OCI-LY3 (cell line): ENCODE measurements around the gene ZNF431.

Source experiments
- CTCF ChIP-seq: fragments of 200-600, 300-600 bp; sonication (generic); IDR thresholded peaks from 2 replicates; pipeline ENCODE4 v1.5.1; 2014; ENCODE audit warnings: antibody characterized with exemption, low read length, low read depth
- EZH2phosphoT487 ChIP-seq: fragments of 200-600 bp; shearing (Covaris generic); IDR thresholded peaks from 2 replicates; pipeline ENCODE4 v1.6.1; 2018; ENCODE audit warnings: antibody characterized with exemption, mixed run types, low read depth

GRCh38 chr19:21134934-21135366 lies 6.9 kb upstream of the ZNF431 start:
- TF ChIP-seq CTCF, result no peak
- no peak for TF ChIP-seq EZH2phosphoT487
